SK-N-SH treated with all-trans-retinoic acid at 6 μM for 48 hours (cell line): ENCODE measurements around the gene LTBP2.

Experiments
- ARNTL ChIP-seq: fragments of 450-650 bp; formaldehyde crosslinking; IDR thresholded peaks from 2 replicates; pipeline ENCODE4 v1.5.0; 2020; ENCODE audit warnings: low read depth, mild to moderate bottlenecking, moderate library complexity, borderline replicate concordance
- ISL1 ChIP-seq: fragments of 250-450 bp; sonication (Bioruptor Pico); IDR thresholded peaks from 2 replicates; pipeline ENCODE4 v2.1.2; 2022; ENCODE audit warnings: mild to moderate bottlenecking, moderate library complexity
- PATZ1 ChIP-seq: fragments of 250-450 bp; sonication (Bioruptor Pico); IDR thresholded peaks from 2 replicates; pipeline ENCODE4 v1.8.0; 2020; ENCODE audit warnings: mild to moderate bottlenecking, moderate library complexity, borderline replicate concordance
- PPARA ChIP-seq: fragments of 250-450 bp; sonication (Bioruptor Pico); IDR thresholded peaks from 2 replicates; pipeline ENCODE4 v1.5.0; 2020; ENCODE audit warnings: mild to moderate bottlenecking, borderline replicate concordance
- RARB ChIP-seq: fragments of 250-450 bp; sonication (Bioruptor Pico); IDR thresholded peaks from 2 replicates; pipeline ENCODE4 v1.8.0; 2021; ENCODE audit warnings: mild to moderate bottlenecking, moderate library complexity
- TCF4 ChIP-seq: fragments of 250-450 bp; sonication (Bioruptor Pico); IDR thresholded peaks from 2 replicates; pipeline ENCODE4 v1.8.0; 2021; ENCODE audit warnings: mild to moderate bottlenecking, moderate library complexity, borderline replicate concordance
- TOX ChIP-seq: fragments of 250-450 bp; sonication (Bioruptor Pico); IDR thresholded peaks from 2 replicates; pipeline ENCODE4 v1.8.0; 2021; ENCODE audit warnings: mild to moderate bottlenecking, moderate library complexity, borderline replicate concordance
- ZC3H10 ChIP-seq: fragments of 250-450 bp; sonication (Bioruptor Pico); IDR thresholded peaks from 2 replicates; pipeline ENCODE4 v1.5.1; 2021; ENCODE audit warnings: mild to moderate bottlenecking, moderate library complexity
- ZFP30 ChIP-seq: fragments of 450-650 bp; formaldehyde crosslinking; IDR thresholded peaks from 2 replicates; pipeline ENCODE4 v1.5.0; 2022; ENCODE audit warnings: mild to moderate bottlenecking, moderate library complexity
- ZNF70 ChIP-seq: fragments of 450-650 bp; formaldehyde crosslinking; IDR thresholded peaks from 2 replicates; pipeline ENCODE4 v1.5.0; 2020; ENCODE audit warnings: mild to moderate bottlenecking, moderate library complexity
- ZNF8 ChIP-seq: fragments of 450-650 bp; formaldehyde crosslinking; IDR thresholded peaks from 2 replicates; pipeline ENCODE4 v1.5.0; 2020; ENCODE audit warnings: mild to moderate bottlenecking, moderate library complexity
- TF ChIP-seq, protein P1 (sequence below): fragments of 250-450 bp; sonication (Bioruptor Pico); IDR thresholded peaks from 2 replicates; pipeline ENCODE4 v1.8.0; 2021; ENCODE audit warnings: low read depth, mild to moderate bottlenecking, moderate library complexity, borderline replicate concordance

- no peak for TF ChIP-seq ARNTL (CRISPR knock-in tag)
- no peak for TF ChIP-seq ZFP30
- TF ChIP-seq ZNF70 (CRISPR knock-in tag) = no peak
- TF ChIP-seq ISL1 (CRISPR knock-in tag) = no peak
- no peak for TF ChIP-seq RARB (CRISPR knock-in tag)
- TF ChIP-seq ZNF8 (CRISPR knock-in tag) = no peak
- TF ChIP-seq PATZ1 (CRISPR knock-in tag) = no peak
- TF ChIP-seq, protein P1, sequence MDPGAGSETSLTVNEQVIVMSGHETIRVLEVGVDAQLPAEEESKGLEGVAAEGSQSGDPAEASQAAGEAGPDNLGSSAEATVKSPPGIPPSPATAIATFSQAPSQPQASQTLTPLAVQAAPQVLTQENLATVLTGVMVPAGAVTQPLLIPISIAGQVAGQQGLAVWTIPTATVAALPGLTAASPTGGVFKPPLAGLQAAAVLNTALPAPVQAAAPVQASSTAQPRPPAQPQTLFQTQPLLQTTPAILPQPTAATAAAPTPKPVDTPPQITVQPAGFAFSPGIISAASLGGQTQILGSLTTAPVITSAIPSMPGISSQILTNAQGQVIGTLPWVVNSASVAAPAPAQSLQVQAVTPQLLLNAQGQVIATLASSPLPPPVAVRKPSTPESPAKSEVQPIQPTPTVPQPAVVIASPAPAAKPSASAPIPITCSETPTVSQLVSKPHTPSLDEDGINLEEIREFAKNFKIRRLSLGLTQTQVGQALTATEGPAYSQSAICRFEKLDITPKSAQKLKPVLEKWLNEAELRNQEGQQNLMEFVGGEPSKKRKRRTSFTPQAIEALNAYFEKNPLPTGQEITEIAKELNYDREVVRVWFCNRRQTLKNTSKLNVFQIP (CRISPR knock-in tag) = no peak
- no peak for TF ChIP-seq TOX
- TF ChIP-seq ZC3H10 (CRISPR knock-in tag) = no peak
- no peak for TF ChIP-seq TCF4 (CRISPR knock-in tag)
- no peak for TF ChIP-seq PPARA (CRISPR knock-in tag)
These were observed 39.2 kb downstream of the LTBP2 start for GRCh38 chr14:74572726-74573301.
